IMR-90 (cell line): ENCODE measurements around the gene AUTS2.

Experiments
- CEBPB ChIP-seq: IDR thresholded peaks from 2 replicates; pipeline ENCODE4 v1.6.1; 2012; ENCODE audit warnings: low read depth, low read length, improper control_type of control experiment
- CTCF ChIP-seq: conservative IDR thresholded peaks from 2 replicates; pipeline ENCODE4 v1.5.1; 2012; ENCODE audit warnings: mild to moderate bottlenecking, low read depth, low read length, improper control_type of control experiment
- POLR2A ChIP-seq: IDR thresholded peaks from 2 replicates; pipeline ENCODE4 v1.6.1; 2012; ENCODE audit warnings: mild to moderate bottlenecking, low read depth, low read length
- RAD21 ChIP-seq: IDR thresholded peaks from 2 replicates; pipeline ENCODE4 v1.6.1; 2012; ENCODE audit warnings: low read length, improper control_type of control experiment
- RFX5 ChIP-seq: IDR thresholded peaks from 2 replicates; pipeline ENCODE4 v1.8.0; 2012; ENCODE audit warnings: low read depth, mild to moderate bottlenecking, low read length, moderate library complexity
- SMC3 ChIP-seq: fragments of 150-350 bp; IDR thresholded peaks from 2 replicates; pipeline ENCODE4 v1.6.1; 2016; ENCODE audit warnings: low read depth, mild to moderate bottlenecking, antibody characterized with exemption, low read length, moderate library complexity
- USF2 ChIP-seq: fragments of 150-350 bp; IDR thresholded peaks from 2 replicates; pipeline ENCODE4 v1.6.1; 2017; ENCODE audit warnings: mild to moderate bottlenecking, antibody characterized with exemption, low read length, low read depth

GRCh38 chr7:70719125-70719524 lies 1120.8 kb downstream of the AUTS2 start:
- TF ChIP-seq CTCF (no peak), SMC3 (no peak), RAD21 (no peak), POLR2A (no peak), CEBPB (no peak), RFX5 (no peak), USF2 (no peak)
